GM12801 (cell line): Measurements from ENCODE around the gene ANKFY1.

ENCODE experiments used
- TF ChIP-seq, protein P1 (sequence below): IDR thresholded peaks from one replicate; pipeline ENCODE4 v1.5.1; 2011; ENCODE audit warnings: control low read depth; ENCODE audit not compliant: insufficient read length; ENCODE audit errors: extremely low read depth

ANKFY1 gene

DNA sequence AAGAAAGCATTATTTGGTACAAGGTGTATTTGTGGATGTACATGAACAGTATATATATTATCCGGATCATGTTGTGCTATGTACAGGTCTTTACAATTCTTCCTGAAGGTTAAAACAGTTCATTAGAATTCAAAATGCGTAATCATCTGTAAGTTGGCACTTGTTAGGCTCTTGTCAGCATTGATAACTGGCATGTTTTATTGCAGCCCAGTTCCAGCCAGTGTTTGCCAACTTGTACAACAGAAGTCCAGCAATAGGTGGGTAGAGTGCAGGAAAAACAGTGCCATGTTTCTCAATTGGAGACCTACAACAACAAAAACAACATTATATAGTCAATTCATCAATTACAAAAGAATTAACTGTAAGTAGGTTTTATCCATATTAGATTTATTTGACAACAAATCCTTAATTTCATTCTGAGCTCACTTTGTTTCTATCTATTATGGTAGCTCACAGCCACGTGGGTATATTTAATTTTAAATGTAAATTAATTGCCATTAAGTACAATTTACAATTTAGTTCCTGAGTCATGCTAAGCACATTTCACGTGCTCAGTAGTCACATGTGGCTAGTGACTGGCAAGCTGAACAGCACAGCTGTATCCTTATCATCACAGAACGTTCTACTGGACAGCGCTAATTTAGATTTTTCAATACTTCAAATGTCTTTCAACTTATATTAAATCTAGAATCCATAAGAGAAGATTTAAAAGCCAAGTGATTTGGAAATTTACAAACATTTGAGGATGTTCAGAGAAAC lies 8.6 kb upstream of the ANKFY1 start:
- TF ChIP-seq, protein P1, sequence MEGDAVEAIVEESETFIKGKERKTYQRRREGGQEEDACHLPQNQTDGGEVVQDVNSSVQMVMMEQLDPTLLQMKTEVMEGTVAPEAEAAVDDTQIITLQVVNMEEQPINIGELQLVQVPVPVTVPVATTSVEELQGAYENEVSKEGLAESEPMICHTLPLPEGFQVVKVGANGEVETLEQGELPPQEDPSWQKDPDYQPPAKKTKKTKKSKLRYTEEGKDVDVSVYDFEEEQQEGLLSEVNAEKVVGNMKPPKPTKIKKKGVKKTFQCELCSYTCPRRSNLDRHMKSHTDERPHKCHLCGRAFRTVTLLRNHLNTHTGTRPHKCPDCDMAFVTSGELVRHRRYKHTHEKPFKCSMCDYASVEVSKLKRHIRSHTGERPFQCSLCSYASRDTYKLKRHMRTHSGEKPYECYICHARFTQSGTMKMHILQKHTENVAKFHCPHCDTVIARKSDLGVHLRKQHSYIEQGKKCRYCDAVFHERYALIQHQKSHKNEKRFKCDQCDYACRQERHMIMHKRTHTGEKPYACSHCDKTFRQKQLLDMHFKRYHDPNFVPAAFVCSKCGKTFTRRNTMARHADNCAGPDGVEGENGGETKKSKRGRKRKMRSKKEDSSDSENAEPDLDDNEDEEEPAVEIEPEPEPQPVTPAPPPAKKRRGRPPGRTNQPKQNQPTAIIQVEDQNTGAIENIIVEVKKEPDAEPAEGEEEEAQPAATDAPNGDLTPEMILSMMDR, result no peak

DNA sequence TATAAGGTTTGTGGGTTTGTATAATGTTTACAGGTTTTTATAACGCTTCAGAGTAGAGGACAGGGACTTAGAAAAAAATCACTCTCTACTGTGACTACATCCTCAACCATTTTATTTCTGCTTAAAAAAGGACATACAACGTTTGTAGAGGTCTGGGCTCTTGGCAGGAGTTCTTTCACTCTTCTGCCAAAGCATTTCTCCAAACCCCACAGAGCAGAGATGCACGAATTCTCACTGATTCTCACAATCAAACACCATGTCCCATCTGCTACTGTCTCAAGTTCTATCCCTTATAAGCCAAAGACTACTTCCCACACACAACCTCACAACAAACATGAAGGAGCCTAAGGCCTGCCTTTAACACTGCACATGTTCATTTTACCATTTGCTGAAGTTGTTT lies 7.0 kb upstream of the ANKFY1 start:
- TF ChIP-seq, protein P1, result no peak

DNA sequence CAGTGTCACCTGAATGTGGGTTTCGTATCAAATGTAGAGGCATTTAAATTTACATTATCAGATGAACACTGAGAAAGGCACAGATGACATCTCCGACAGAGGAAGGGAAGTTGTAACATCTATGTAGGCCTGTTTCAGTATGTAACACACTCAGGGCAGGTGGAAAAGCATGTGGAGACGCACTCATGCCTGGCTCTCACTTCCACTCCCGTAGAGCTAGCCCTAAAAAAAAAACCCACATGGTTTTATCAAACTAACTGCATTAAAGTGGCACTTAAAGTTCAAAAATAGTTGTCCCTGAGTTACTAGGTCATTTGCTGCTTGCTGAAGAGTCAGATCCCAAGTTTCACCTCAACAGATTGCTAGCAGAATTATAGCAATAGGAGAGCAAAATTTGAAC lies 6.1 kb upstream of the ANKFY1 start:
- TF ChIP-seq, protein P1, result no peak

DNA sequence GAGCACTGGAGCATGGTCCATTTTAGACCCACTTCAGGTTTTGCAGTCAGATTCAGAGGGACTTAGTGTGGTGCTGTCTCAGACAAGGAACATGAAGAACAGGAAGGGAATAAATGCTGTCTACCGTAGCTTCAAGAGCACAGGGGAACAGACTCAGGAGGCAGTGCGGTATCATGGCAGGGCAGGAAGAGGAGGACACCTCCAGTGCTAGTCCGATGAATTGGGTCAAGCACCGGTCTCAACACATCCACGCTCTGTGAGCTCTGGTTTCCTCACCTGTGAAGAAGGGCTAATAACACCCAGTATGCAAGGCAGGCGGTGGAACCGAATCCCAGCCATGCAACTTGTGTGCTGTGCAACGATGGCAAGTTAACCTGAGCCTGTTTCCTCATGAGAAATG lies 3.6 kb upstream of the ANKFY1 start:
- TF ChIP-seq, protein P1, result no peak

DNA sequence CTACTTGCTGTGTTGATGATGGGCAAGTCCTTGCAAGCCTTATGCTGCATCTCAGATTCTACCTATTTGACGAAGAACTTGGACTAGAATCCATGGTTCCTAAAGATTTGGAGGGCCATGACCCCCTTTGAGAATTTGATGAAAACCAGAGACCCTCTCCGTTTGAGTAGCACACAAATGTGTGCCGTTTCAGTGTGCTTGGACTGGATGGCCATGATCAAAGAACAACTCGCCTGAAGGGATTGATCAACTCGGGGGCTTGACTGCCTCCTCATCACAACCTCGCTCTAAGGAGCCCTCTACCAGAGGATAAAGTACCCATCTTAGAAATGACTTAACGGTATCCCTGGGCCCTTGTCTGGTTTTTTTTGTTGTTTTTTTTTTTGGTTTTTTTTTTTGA lies 2.8 kb upstream of the ANKFY1 start:
- TF ChIP-seq, protein P1, result no peak

DNA sequence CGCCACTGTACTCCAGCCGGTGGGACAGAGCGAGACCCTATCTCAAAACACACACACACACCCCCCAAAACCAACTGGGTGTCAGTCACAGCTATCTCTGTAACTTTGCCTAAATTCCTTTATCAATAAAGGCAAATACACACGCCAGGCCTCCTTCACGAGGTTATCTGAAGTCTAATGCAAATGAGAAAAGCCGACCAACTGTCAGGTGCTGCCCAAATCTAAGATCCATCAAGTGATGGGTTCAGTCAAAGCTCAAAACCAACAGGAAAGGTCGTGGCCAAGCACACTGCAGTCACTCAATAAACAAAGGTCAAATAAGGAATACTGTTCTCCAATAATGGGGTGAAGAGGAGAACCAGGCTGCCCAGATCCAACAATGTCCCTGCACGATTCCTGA lies 1.1 kb downstream of the ANKFY1 start:
- TF ChIP-seq, protein P1, result no peak

DNA sequence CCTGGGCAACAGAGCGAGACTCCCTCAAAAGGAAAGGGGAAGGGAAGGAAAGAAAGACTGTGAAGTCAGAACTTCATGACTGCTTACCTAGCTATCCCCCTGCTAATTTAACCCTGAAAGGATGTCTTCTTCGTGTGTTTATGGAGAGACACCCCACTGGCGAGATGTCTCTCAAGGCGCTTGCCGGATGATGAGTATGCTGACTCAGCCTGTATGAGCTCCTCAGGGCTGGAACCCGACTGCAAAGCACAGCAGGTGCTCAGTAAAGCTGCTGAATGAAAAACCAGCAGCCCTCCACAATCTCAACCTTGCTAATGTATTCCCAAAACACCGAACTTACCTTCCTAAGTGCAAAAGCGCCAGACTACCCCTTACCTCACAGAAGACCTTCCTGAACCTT lies 2.3 kb downstream of the ANKFY1 start:
- TF ChIP-seq, protein P1, result no peak
